MM.1S (cell line): ENCODE data around the gene GALNTL6.

Experiments
- DNase-seq: peaks from one replicate; pipeline ENCODE4 v3.0.0-alpha.2; 2015
- H2AFZ ChIP-seq: fragments of 300-600 bp; sonication (generic); 2 replicates; pipeline ENCODE4 v1.6.0; 2016; ENCODE audit warnings: antibody characterized with exemption, low read length
- H3F3A ChIP-seq: fragments of 300-600 bp; sonication (generic); 2 replicates; pipeline ENCODE4 v1.6.1; 2016; ENCODE audit warnings: mild to moderate bottlenecking, antibody characterized with exemption, low read length, moderate library complexity, mixed read lengths; ENCODE audit not compliant: insufficient read depth
- H3K27ac ChIP-seq: fragments of 300-600 bp; sonication (generic); 2 replicates; pipeline ENCODE4 v1.5.1; 2016; ENCODE audit warnings: mild to moderate bottlenecking, low read length
- H3K27me3 ChIP-seq: fragments of 300-600 bp; sonication (generic); replicated peaks from 2 replicates; pipeline ENCODE4 v1.6.0; 2016; ENCODE audit warnings: low read length; ENCODE audit not compliant: insufficient read depth
- H3K36me3 ChIP-seq: fragments of 300-600 bp; sonication (generic); replicated peaks from 2 replicates; pipeline ENCODE4 v1.6.1; 2016; ENCODE audit warnings: mild to moderate bottlenecking, low read length, mixed read lengths; ENCODE audit not compliant: insufficient read depth
- H3K4me1 ChIP-seq: fragments of 300-600 bp; sonication (generic); 2 replicates; pipeline ENCODE4 v1.6.1; 2016; ENCODE audit warnings: low read length, mixed read lengths
- H3K4me2 ChIP-seq: fragments of 300-600 bp; sonication (generic); 2 replicates; pipeline ENCODE4 v1.6.0; 2016; ENCODE audit warnings: low read depth, low read length
- H3K4me3 ChIP-seq: fragments of 300-600 bp; sonication (generic); 2 replicates; pipeline ENCODE4 v1.5.1; 2016; ENCODE audit warnings: low read length, mixed read lengths
- H3K79me2 ChIP-seq: fragments of 300-600 bp; sonication (generic); 2 replicates; pipeline ENCODE4 v1.6.1; 2016; ENCODE audit warnings: mixed run types, low read length, mixed read lengths
- H3K9ac ChIP-seq: fragments of 300-600 bp; sonication (generic); 2 replicates; pipeline ENCODE4 v1.6.1; 2016; ENCODE audit warnings: low read length, mixed read lengths
- H3K9me2 ChIP-seq: fragments of 300-600 bp; sonication (generic); replicated peaks from 2 replicates; pipeline ENCODE4 v1.6.1; 2016; ENCODE audit warnings: mild to moderate bottlenecking, low read length, mixed read lengths; ENCODE audit not compliant: insufficient read depth
- H3K9me3 ChIP-seq: fragments of 300-600 bp; sonication (generic); replicated peaks from 2 replicates; pipeline ENCODE4 v1.6.1; 2016; ENCODE audit warnings: mild to moderate bottlenecking, low read length, mixed read lengths; ENCODE audit not compliant: insufficient read depth
- H4K20me1 ChIP-seq: fragments of 300-600 bp; sonication (generic); 2 replicates; pipeline ENCODE4 v1.6.1; 2016; ENCODE audit warnings: mild to moderate bottlenecking, low read length, moderate library complexity, mixed read lengths; ENCODE audit not compliant: insufficient read depth
- EZH2 ChIP-seq: fragments of 300-600 bp; sonication (generic); optimal IDR thresholded peaks from 2 replicates; pipeline ENCODE3; 2017; ENCODE audit warnings: low read depth, mild to moderate bottlenecking, antibody characterized with exemption, low read length, mixed read lengths
- EZH2phosphoT487 ChIP-seq: fragments of 300-600 bp; sonication (generic); IDR thresholded peaks from 2 replicates; pipeline ENCODE4 v1.6.1; 2018; ENCODE audit warnings: antibody characterized with exemption, low read length
- TF ChIP-seq, protein P1 (sequence below): fragments of 300-600 bp; sonication (generic); IDR thresholded peaks from 2 replicates; pipeline ENCODE4 v1.5.1; 2016; ENCODE audit warnings: antibody characterized with exemption, low read length, mixed read lengths

Gene GALNTL6

DNA sequence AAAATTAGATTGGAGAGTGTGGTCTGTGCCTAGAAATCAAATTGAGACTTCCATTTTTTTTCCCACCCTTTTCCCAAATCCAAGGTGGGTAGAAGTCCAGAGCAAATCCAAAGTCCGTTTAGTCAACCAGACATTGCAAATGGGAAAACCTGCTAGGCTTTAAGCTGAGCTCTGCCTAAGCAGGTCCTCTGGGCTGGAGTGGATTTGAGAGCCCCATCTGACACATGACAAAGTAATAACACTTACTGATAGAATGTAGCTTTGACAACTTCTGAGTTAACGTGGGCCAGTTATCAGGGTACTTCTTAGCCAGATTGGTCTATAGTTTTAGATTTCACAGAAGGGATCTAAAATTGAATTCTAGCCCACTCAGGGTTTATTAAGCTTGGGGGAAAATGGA lies 242.3 kb downstream of the GALNTL6 start:
- no peak for DNase-seq
- no peaks in the 10 kb centered on the region for H4K20me1 ChIP-seq
- H3K9me3 ChIP-seq: no peaks in the 10 kb centered on the region
- TF ChIP-seq, protein P1, sequence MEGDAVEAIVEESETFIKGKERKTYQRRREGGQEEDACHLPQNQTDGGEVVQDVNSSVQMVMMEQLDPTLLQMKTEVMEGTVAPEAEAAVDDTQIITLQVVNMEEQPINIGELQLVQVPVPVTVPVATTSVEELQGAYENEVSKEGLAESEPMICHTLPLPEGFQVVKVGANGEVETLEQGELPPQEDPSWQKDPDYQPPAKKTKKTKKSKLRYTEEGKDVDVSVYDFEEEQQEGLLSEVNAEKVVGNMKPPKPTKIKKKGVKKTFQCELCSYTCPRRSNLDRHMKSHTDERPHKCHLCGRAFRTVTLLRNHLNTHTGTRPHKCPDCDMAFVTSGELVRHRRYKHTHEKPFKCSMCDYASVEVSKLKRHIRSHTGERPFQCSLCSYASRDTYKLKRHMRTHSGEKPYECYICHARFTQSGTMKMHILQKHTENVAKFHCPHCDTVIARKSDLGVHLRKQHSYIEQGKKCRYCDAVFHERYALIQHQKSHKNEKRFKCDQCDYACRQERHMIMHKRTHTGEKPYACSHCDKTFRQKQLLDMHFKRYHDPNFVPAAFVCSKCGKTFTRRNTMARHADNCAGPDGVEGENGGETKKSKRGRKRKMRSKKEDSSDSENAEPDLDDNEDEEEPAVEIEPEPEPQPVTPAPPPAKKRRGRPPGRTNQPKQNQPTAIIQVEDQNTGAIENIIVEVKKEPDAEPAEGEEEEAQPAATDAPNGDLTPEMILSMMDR: no peak
- TF ChIP-seq EZH2: no peak
- TF ChIP-seq EZH2phosphoT487: no peak
- H3K36me3 ChIP-seq: no peaks in the 10 kb centered on the region
- no peak overlapping the region for H3K27ac ChIP-seq
- no peak overlapping the region for H2AFZ ChIP-seq
- H3K9ac ChIP-seq: no peak overlapping the region
- H3K4me3 ChIP-seq: no peak overlapping the region
- H3K79me2 ChIP-seq: no peaks in the 10 kb centered on the region
- H3K27me3 ChIP-seq: no peaks in the 10 kb centered on the region
- peaks cover 17% of the 10 kb centered on the region for H3K4me1 ChIP-seq
- H3K9me2 ChIP-seq: no peaks in the 10 kb centered on the region
- H3K4me2 ChIP-seq: peak overlapping the region; percentile 46; the same call in 1 of the 2 replicates
- H3F3A ChIP-seq: no peaks in the 10 kb centered on the region

DNA sequence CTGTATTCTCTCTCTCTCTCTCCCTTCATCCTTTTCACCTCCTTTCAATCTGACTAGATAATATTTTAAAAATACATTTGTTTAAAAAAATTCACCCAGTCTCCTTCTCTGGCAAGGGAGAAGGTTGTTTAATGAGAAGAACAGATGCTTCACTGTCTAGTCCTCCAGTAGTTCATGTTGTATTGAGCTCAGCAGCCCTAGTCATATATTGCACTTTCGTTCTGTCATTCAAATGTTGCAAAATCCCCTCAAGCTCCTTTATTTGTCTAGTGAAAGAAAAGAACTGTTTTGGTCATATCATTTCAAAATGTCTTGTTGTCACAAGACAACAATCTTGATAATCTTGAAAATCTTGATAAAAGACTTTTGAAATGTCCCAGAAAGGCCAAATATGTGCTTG lies 248.0 kb downstream of the GALNTL6 start:
- Histone ChIP-seq H3K4me2 (no peak overlapping the region), H4K20me1 (no peaks in the 10 kb centered on the region), H3K9me2 (no peaks in the 10 kb centered on the region), H3K36me3 (no peaks in the 10 kb centered on the region), H3F3A (no peaks in the 10 kb centered on the region), H3K9me3 (no peaks in the 10 kb centered on the region), H3K4me3 (no peak overlapping the region), H3K4me1 (no peaks in the 10 kb centered on the region), H3K27ac (no peak overlapping the region), H3K79me2 (no peaks in the 10 kb centered on the region), H2AFZ (no peak overlapping the region), H3K27me3 (no peaks in the 10 kb centered on the region), H3K9ac (no peak overlapping the region)
- no peak for DNase-seq
- TF ChIP-seq, protein P1: no peak
- no peak for TF ChIP-seq EZH2
- TF ChIP-seq EZH2phosphoT487: no peak

DNA sequence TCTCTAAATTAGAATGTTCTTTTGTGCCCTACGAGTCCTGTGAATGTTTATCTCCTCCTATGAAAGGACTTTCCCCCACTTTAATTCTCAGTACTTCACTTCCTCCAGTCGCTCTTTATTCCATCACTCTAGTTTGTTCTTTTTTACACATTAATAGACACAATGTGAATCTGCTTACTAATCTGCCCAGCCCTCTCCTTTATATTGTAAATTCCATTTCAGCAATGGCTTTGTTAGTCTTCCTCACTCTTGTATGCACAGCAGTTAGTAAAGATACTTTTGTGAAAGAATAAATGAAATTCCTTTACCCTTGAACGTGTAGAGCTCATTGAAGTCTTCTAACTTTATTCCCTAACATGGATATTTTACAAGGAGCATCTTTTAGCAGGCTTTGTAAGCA lies 255.3 kb downstream of the GALNTL6 start:
- Histone ChIP-seq H3K9me3 (no peaks in the 10 kb centered on the region), H3K79me2 (no peaks in the 10 kb centered on the region), H2AFZ (no peak overlapping the region), H3F3A (no peaks in the 10 kb centered on the region), H3K4me1 (no peaks in the 10 kb centered on the region), H4K20me1 (no peaks in the 10 kb centered on the region), H3K4me2 (no peak overlapping the region), H3K27me3 (no peaks in the 10 kb centered on the region), H3K9me2 (no peaks in the 10 kb centered on the region), H3K27ac (no peak overlapping the region), H3K36me3 (no peaks in the 10 kb centered on the region), H3K9ac (no peak overlapping the region), H3K4me3 (no peak overlapping the region)
- TF ChIP-seq EZH2phosphoT487 (no peak), EZH2 (no peak)
- TF ChIP-seq, protein P1: no peak
- no peak for DNase-seq

DNA sequence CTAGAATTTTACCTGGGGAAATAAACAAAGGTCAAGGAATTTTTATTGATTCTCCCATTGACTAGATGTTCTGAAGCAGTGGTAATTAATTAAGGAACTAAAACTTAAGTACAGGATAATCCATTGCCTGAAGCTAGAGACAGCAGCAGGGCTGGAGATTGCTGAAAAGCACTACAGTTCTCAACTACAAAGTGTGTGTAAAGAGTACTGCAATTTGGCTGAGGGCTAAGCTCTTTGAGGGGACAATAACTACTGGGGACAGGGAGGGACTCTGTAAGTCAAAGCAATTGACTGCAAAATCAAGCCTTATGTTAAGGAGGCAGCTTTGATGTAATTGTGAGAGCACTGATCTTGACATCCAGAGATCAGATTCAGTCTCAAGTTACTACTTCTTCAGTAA lies 260.4 kb downstream of the GALNTL6 start:
- no peaks in the 10 kb centered on the region for H3K36me3 ChIP-seq
- no peaks in the 10 kb centered on the region for H3K9me2 ChIP-seq
- no peaks in the 10 kb centered on the region for H4K20me1 ChIP-seq
- no peaks in the 10 kb centered on the region for H3K27me3 ChIP-seq
- H3K4me3 ChIP-seq: no peak overlapping the region
- H3F3A ChIP-seq: no peaks in the 10 kb centered on the region
- DNase-seq: no peak
- no peaks in the 10 kb centered on the region for H3K9me3 ChIP-seq
- H3K9ac ChIP-seq: no peak overlapping the region
- H2AFZ ChIP-seq: no peak overlapping the region
- no peaks in the 10 kb centered on the region for H3K79me2 ChIP-seq
- H3K27ac ChIP-seq: no peak overlapping the region
- TF ChIP-seq, protein P1: no peak
- TF ChIP-seq EZH2 (no peak), EZH2phosphoT487 (no peak)
- H3K4me1 ChIP-seq: no peaks in the 10 kb centered on the region
- H3K4me2 ChIP-seq: no peak overlapping the region
